Activated CD8-positive, alpha-beta T cell treated with anti-CD3 and anti-CD28 coated beads for 36 hours (primary cell): Measurements from ENCODE around the gene PLEKHM3. TPM values are rescaled to one million over a fixed set of nuclear protein-coding genes. Genes with fewer than 3 reads are reported as not detected.

Source experiments
- ATAC-seq: fragments of 200-7000 bp; cut with Tn5 transposase; one replicate; pipeline ENCODE4 v1.10.0; 2021; ENCODE audit warnings: mild to moderate bottlenecking, moderate library complexity
- CTCF ChIA-PET: fragments of 350-600 bp; sonication (Branson Sonifier 250); formaldehyde crosslinking; loops from one replicate; lab custom pipeline; 2021; ENCODE audit warnings: antibody characterized with exemption; lab: Charles Lee
- POLR2A ChIA-PET: fragments of 350-600 bp; sonication (Branson Sonifier 250); formaldehyde crosslinking; loops from one replicate; lab custom pipeline; 2021; ENCODE audit warnings: antibody characterized with exemption; lab: Charles Lee
- DNase-seq: peaks from one replicate; pipeline ENCODE4 v3.0.0-alpha.2; 2020
- H3K27ac Mint-ChIP-seq: one replicate; pipeline ENCODE4 v1.8.0; 2021; ENCODE audit warnings: mild to moderate bottlenecking, mixed read lengths
- H3K27me3 Mint-ChIP-seq: one replicate; pipeline ENCODE4 v1.8.0; 2021; ENCODE audit warnings: mixed read lengths
- H3K36me3 Mint-ChIP-seq: one replicate; pipeline ENCODE4 v1.8.0; 2021; ENCODE audit warnings: low read depth, mixed read lengths
- H3K4me1 Mint-ChIP-seq: one replicate; pipeline ENCODE4 v1.8.0; 2021; ENCODE audit warnings: low read depth, mixed read lengths
- H3K4me3 Mint-ChIP-seq: one replicate; pipeline ENCODE4 v1.8.0; 2021; ENCODE audit warnings: mild to moderate bottlenecking, moderate library complexity, mixed read lengths
- H3K9me3 Mint-ChIP-seq: one replicate; pipeline ENCODE4 v1.8.0; 2021; ENCODE audit warnings: mixed read lengths
- intact Hi-C: fragments of 100-400 bp; cut with micrococcal nuclease; formaldehyde crosslinking; loops from one replicate; pipeline ENCODE4 v1.10.0; 2022
- total RNA-seq, 2 experiments: library from RNA; stranded (reverse); gene quantifications; one replicate each; pipeline ENCODE4 v1.2.3, GENCODE V29; 2021
- TF ChIP-seq, protein P1 (sequence below): fragments of 200-600 bp; IDR thresholded peaks from one replicate; pipeline ENCODE4 v1.8.0; 2022; ENCODE audit warnings: antibody characterized with exemption, mild to moderate bottlenecking

Gene PLEKHM3
- total RNA-seq, 2 experiments from 2014 or later: 4.5 to 4.7 TPM

DNA sequence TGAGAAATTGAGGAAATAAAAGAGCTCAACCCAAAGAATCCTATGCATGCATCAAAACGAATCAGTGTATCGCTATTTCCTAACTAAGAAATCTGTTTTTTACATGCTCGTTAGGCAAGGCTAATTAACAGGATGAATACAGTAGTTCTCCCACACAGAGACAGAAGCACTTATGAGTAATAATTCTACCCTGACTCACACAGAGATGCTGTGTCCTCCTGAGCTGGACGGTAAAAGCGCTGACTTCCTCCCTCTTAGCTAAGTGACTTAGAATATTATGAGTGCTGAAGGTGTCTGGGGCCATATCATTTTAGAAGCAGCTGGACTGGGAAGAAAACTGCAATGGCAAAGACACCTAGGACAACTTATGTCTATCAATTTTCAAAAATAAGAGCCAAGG lies 18.5 kb downstream of the PLEKHM3 start:
- ChIA-PET POLR2A (no interaction called here), CTCF (interaction anchor here (0.7 to 1.4 kb wide), 6 partner anchors 9 to 382 kb away, joined by 3 to 4 read pairs (median 3); partner anchors contain the start of genes METTL21A and PLEKHM3)
- ATAC-seq (peak; percentile 79), DNase-seq (no peak)
- Mint-ChIP-seq H3K4me1 (peaks cover 7% of the 10 kb centered on the region), H3K4me3 (no peak overlapping the region), H3K27ac (no peak overlapping the region), H3K36me3 (no peaks in the 10 kb centered on the region), H3K9me3 (no peaks in the 10 kb centered on the region), H3K27me3 (no peaks in the 10 kb centered on the region)
- TF ChIP-seq, protein P1, sequence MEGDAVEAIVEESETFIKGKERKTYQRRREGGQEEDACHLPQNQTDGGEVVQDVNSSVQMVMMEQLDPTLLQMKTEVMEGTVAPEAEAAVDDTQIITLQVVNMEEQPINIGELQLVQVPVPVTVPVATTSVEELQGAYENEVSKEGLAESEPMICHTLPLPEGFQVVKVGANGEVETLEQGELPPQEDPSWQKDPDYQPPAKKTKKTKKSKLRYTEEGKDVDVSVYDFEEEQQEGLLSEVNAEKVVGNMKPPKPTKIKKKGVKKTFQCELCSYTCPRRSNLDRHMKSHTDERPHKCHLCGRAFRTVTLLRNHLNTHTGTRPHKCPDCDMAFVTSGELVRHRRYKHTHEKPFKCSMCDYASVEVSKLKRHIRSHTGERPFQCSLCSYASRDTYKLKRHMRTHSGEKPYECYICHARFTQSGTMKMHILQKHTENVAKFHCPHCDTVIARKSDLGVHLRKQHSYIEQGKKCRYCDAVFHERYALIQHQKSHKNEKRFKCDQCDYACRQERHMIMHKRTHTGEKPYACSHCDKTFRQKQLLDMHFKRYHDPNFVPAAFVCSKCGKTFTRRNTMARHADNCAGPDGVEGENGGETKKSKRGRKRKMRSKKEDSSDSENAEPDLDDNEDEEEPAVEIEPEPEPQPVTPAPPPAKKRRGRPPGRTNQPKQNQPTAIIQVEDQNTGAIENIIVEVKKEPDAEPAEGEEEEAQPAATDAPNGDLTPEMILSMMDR: no peak
- intact Hi-C loops: no loop called here

DNA sequence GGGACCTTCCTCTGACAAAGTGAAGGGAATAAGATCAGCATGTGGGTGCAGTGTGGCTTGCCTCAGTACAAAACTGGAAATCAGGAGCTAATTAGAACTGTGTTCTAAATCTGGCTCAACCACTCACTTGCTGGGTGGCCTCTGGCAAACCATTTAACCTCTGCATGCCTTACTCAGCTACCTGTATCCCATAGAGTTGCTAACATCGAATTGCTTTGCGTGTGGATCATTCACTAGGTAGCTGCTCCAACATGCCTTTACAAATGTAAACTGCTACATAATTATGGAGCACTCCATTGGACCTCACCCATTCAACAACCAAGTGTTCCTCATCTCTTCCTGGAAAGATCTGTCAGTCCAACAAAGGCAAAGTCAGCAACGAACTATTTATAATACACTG lies 19.0 kb downstream of the PLEKHM3 start:
- peaks cover 7% of the 10 kb centered on the region for H3K4me1 Mint-ChIP-seq
- H3K36me3 Mint-ChIP-seq: no peaks in the 10 kb centered on the region
- no peak overlapping the region for H3K27ac Mint-ChIP-seq
- no peak overlapping the region for H3K4me3 Mint-ChIP-seq
- CTCF ChIA-PET: interaction anchor here (0.7 to 1.4 kb wide), 5 partner anchors 9 to 381 kb away, joined by 3 to 4 read pairs (median 3); partner anchors contain the start of genes METTL21A and PLEKHM3
- intact Hi-C loops: no loop called here
- TF ChIP-seq, protein P1: no peak
- no peaks in the 10 kb centered on the region for H3K27me3 Mint-ChIP-seq
- POLR2A ChIA-PET: no interaction called here
- ATAC-seq (no peak), DNase-seq (no peak)
- H3K9me3 Mint-ChIP-seq: no peaks in the 10 kb centered on the region

DNA sequence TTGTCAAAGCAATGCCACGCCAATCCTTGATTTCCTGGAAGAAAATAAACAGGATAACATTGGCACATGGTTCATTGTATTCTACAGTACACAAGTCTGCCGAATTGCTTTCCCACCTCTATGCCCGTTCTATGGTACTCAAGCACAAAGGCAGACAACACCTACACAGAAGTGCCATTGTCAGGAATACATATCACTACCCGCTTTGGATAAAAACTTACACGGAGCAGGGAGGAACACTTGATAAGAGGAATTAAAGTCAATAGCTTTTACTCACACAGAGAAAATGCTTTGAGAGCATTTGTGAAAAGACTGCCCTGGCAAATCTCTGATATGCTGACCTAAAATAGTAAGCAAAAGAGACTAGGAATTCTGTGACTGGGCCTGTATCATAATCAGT lies 23.4 kb downstream of the PLEKHM3 start:
- no peaks in the 10 kb centered on the region for H3K9me3 Mint-ChIP-seq
- no peak overlapping the region for H3K27ac Mint-ChIP-seq
- ChIA-PET CTCF (no interaction called here), POLR2A (no interaction called here)
- intact Hi-C loops: no loop called here
- no peak for DNase-seq
- TF ChIP-seq, protein P1: no peak
- peaks cover 13% of the 10 kb centered on the region for H3K36me3 Mint-ChIP-seq
- peaks cover 7% of the 10 kb centered on the region for H3K4me1 Mint-ChIP-seq
- ATAC-seq: no peak
- H3K27me3 Mint-ChIP-seq: no peaks in the 10 kb centered on the region
- H3K4me3 Mint-ChIP-seq: no peak overlapping the region

DNA sequence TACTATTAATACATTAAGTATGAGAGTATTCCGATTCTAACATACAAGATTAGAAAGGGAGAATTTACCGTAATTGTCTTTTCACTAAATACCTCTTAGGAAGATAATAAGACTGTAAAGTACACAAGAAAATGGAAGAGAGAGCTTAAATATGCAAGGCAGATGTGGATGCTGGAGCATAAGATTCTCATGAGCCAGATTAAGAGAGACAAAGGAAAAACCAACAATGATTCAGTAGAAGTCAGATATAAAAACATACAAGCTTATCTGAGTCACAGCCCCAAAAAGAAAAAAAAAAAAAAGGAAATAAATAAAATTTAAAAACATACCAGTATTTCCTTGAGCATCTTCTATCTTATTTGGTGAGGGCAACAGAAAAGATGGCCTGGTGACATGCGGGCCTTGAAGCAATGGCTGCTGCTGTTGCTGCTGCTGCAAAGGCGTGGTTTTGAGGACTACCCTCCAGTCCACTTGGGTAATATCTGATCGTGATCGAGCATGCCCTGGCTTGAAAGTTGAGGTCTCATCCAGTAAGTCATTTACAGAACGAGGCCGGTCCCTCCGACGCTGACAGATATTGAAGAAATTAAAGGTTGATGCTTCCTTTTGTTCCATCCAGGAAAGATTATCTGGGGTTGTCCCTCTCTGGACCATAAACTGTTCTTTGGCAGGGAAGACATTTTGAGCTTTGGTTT lies 24.5 kb downstream of the PLEKHM3 start:
- no peak for DNase-seq
- peaks cover 13% of the 10 kb centered on the region for H3K36me3 Mint-ChIP-seq
- ATAC-seq: no peak
- no peaks in the 10 kb centered on the region for H3K27me3 Mint-ChIP-seq
- TF ChIP-seq, protein P1: no peak
- CTCF ChIA-PET: no interaction called here
- POLR2A ChIA-PET: no interaction called here
- intact Hi-C loops: no loop called here
- H3K4me3 Mint-ChIP-seq: no peak overlapping the region
- H3K27ac Mint-ChIP-seq: no peak overlapping the region
- H3K9me3 Mint-ChIP-seq: no peaks in the 10 kb centered on the region
- H3K4me1 Mint-ChIP-seq: peaks cover 13% of the 10 kb centered on the region

DNA sequence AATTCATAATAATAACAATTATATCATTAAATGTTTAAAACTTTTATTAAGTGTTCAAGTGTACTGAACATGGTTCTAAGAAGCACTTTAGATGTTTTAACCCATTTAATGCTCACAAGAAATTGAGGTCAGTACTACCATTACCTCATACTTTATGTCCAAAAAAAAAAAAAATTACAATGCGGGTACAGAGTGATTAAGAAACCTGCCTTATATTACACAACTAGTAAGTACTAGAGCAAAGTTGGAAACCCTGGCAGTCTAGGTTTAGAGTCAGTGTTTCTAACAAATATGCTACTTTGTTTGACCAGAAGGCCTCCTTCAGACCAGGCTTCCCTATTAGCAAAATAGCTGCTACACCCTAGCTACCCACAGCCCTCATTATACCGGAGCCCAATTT lies 28.5 kb downstream of the PLEKHM3 start:
- Mint-ChIP-seq H3K4me1 (peaks cover 14% of the 10 kb centered on the region), H3K27me3 (no peaks in the 10 kb centered on the region), H3K27ac (no peak overlapping the region), H3K9me3 (no peaks in the 10 kb centered on the region), H3K36me3 (peaks cover 13% of the 10 kb centered on the region), H3K4me3 (no peak overlapping the region)
- intact Hi-C loops: no loop called here
- ChIA-PET POLR2A (interaction anchor here (0.6 kb wide), 1 partner anchor 16 kb away, joined by 4 read pairs; no protein-coding TSS in a partner anchor), CTCF (interaction anchor here (1.5 to 2.6 kb wide), 2 partner anchors 9 to 43 kb away, joined by 4 to 6 read pairs; no protein-coding TSS in a partner anchor)
- TF ChIP-seq, protein P1: no peak
- ATAC-seq (no peak), DNase-seq (no peak)
